Cardiac muscle cell (in vitro differentiated cells and primary cell): ENCODE data around the gene ZFPL1. TPM values are rescaled to one million over a fixed set of nuclear protein-coding genes. Genes with fewer than 3 reads are reported as not detected.

Experiments used
- DNase-seq, 2 donors: peaks; one replicate each; pipeline versions ENCODE4 v3.0.0 to v3.0.0-alpha.2; 2010 to 2017; ENCODE audit warnings: low read depth in 1 of 2, low spot score in 1 of 2
- H3K27ac ChIP-seq: fragments of 200-600 bp; sonication (generic); 2 replicates; pipeline ENCODE4 v1.5.1; 2016
- H3K27me3 ChIP-seq: fragments of 200-600 bp; sonication (generic); 2 replicates; pipeline ENCODE4 v1.6.0; 2016; ENCODE audit warnings: control low read depth
- H3K36me3 ChIP-seq: fragments of 200-600 bp; sonication (generic); 2 replicates; pipeline ENCODE4 v1.5.1; 2016; ENCODE audit warnings: control low read depth
- H3K4me1 ChIP-seq: fragments of 200-600 bp; sonication (generic); 2 replicates; pipeline ENCODE4 v1.8.1; 2017; ENCODE audit warnings: low read depth, mild to moderate bottlenecking, mixed run types
- H3K4me3 ChIP-seq: fragments of 200-600 bp; sonication (generic); 2 replicates; pipeline ENCODE4 v1.5.1; 2016; ENCODE audit warnings: mild to moderate bottlenecking
- H3K9me3 ChIP-seq: fragments of 200-600 bp; sonication (generic); 2 replicates; pipeline ENCODE4 v1.5.1; 2017; ENCODE audit warnings: low read depth, mild to moderate bottlenecking, control low read depth
- CTCF ChIP-seq: IDR thresholded peaks from 2 replicates; pipeline ENCODE4 v1.5.1; 2012; ENCODE audit warnings: low read depth, mild to moderate bottlenecking, low read length
- polyA plus RNA-seq: library from polyadenylated mRNA; unstranded; fragments of >200 nt; fragmentation: Nextera tagmentation; extraction: Ambion mirVana; gene quantifications from 2 replicates; pipeline ENCODE4 v1.2.1, GENCODE V29; 2016
- total RNA-seq: library from RNA; depleted of rRNA; stranded (reverse); fragments of >200 nt; gene quantifications from 2 replicates; pipeline ENCODE4 v1.2.3, GENCODE V29; 2016

The ZFPL1 gene
- total and polyA plus RNA-seq, 2 experiments from 2014 or later, result 56.3 to 57.4 TPM

- no peak overlapping the region for H3K4me3 ChIP-seq
- H3K36me3 ChIP-seq, result peaks cover 2% of the 10 kb centered on the region
- no peak for DNase-seq
- no peaks in the 10 kb centered on the region for H3K27me3 ChIP-seq
- H3K27ac ChIP-seq, result no peak overlapping the region
- H3K4me1 ChIP-seq, result no peaks in the 10 kb centered on the region
- H3K9me3 ChIP-seq, result no peaks in the 10 kb centered on the region
- TF ChIP-seq CTCF, result no peak
Observed at GRCh38 chr11:65103476-65103875, 19.5 kb downstream of the ZFPL1 start.

- Histone ChIP-seq H3K27me3 (no peaks in the 10 kb centered on the region), H3K4me3 (no peak overlapping the region), H3K9me3 (no peaks in the 10 kb centered on the region), H3K36me3 (no peaks in the 10 kb centered on the region), H3K27ac (no peak overlapping the region), H3K4me1 (no peaks in the 10 kb centered on the region)
- no peak for DNase-seq
- TF ChIP-seq CTCF, result no peak
Observed at GRCh38 chr11:65104628-65105027, 20.6 kb downstream of the ZFPL1 start.

- no peak for TF ChIP-seq CTCF
- Histone ChIP-seq H3K27me3 (no peaks in the 10 kb centered on the region), H3K27ac (no peak overlapping the region), H3K4me3 (no peak overlapping the region), H3K36me3 (no peaks in the 10 kb centered on the region), H3K4me1 (peaks cover 7% of the 10 kb centered on the region), H3K9me3 (no peaks in the 10 kb centered on the region)
- DNase-seq, result no peak
Observed at GRCh38 chr11:65107078-65107477, 23.1 kb downstream of the ZFPL1 start.

DNA sequence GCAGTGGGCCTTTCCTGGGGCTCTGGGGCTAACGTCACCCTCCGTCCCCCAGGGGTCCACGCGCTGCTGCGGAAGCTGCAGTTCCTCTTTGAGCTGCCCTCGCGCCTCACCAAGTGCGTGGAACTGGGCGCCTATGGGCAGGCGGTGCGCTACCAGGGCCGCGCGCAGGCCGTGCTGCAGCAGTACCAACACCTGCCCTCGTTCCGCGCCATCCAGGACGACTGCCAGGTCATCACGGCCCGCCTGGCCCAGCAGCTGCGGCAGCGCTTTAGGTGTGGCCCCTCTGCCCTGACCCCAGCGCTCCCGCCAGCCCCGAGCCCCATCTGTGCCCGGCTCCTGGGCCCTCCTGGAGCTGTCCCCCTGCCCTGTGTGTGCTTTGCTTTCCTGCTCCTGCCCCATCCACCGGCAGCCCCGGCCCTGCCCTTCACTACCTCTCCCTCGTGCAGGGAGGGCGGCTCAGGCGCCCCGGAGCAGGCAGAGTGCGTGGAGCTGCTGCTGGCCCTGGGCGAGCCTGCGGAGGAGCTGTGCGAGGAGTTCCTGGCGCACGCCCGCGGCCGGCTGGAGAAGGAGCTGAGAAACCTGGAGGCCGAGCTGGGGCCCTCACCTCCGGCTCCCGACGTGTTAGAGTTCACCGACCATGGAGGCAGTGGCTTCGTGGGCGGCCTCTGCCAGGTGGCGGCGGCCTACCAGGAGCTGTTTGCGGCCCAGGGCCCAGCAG lies 23.9 kb downstream of the ZFPL1 start:
- Histone ChIP-seq H3K9me3 (no peaks in the 10 kb centered on the region), H3K27me3 (no peaks in the 10 kb centered on the region), H3K4me3 (no peak overlapping the region)

DNA sequence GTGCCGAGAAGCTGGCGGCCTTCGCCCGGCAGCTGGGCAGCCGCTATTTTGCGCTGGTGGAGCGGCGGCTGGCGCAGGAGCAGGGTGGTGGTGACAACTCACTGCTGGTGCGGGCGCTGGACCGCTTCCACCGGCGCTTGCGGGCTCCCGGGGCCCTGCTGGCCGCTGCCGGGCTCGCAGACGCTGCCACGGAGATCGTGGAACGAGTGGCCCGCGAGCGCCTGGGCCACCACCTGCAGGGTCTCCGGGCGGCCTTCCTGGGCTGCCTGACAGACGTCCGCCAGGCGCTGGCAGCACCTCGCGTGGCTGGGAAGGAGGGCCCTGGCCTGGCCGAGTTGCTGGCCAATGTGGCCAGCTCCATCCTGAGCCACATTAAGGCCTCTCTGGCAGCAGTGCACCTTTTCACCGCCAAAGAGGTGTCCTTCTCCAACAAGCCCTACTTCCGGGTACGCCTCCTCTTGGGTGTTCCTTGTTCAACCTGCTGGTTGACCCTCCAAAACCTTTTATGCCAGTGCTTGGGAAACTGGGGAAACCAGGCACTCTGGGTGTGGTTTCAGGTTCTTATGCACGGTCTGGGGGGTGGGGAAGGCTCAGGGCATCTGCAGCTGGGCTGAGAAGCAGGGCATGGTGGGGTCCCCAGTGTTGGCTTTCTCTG lies 24.6 kb downstream of the ZFPL1 start:
- Histone ChIP-seq H3K9me3 (no peaks in the 10 kb centered on the region), H3K4me1 (peaks cover 12% of the 10 kb centered on the region), H3K4me3 (no peak overlapping the region), H3K27ac (no peak overlapping the region), H3K36me3 (no peaks in the 10 kb centered on the region), H3K27me3 (no peaks in the 10 kb centered on the region)
- DNase-seq, result no peak
- no peak for TF ChIP-seq CTCF

More for the DNA sequence above, 23.9 kb downstream of the ZFPL1 start:
- peaks cover 7% of the 10 kb centered on the region for H3K4me1 ChIP-seq
- TF ChIP-seq CTCF, result no peak
- H3K36me3 ChIP-seq, result no peaks in the 10 kb centered on the region
- DNase-seq, result no peak
- no peak overlapping the region for H3K27ac ChIP-seq
